HG02798 (cell line): ENCODE data around the gene PAK5.

Experiments used
- ATAC-seq: cut with Tn5 transposase; IDR thresholded peaks from one replicate; pipeline ENCODE4 v1.9.1; 2021; ENCODE audit warnings: mild to moderate bottlenecking; ENCODE audit not compliant: unreplicated experiment, poor library complexity

Gene PAK5

DNA sequence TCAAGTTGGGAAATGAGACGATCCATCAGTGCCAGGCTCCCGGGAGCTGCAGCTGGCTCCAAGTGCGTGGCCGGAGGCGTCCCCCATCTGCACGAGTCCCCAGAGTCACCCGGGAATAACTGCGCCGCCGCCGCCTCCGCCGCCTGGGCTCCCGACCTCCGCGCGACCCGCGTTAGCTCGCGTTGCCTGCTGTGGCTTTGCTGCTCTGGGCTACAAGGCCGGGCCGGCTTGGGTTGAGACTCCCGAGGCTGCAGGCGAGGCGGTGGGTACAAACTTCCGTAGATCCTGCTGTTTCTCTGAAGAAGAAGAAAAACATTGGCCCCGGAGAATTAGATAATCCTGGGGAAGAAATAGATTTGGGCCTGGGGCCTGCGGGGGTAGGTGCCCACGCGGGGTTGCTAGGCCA, 331.9 kb downstream of the PAK5 start:
- no peak for ATAC-seq

DNA sequence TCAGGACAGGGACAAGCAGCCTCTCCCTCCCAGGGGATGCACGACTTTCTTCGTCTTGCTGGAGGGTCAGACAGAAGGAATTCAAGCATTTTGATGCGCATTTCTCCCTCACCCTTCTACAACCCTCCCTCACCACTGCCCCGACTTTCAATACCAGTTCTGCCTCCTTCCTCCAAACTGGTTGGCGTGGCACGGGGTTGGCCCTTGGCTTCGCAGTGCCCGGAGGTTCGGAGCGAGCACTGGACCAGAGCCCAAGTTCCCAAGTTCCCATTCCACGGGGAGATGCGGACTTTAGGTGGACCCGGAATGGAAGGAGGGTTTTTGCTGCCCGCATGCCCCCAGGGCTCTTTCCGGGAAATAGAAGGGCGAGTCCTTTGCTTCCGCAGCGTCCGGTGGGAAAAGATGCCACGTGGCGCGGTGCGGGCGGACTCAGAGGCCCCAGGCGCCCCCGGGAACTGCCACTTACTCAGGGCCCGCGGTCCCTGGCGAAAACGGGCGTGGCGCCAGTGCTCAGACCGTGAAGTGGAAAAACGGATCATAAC, 332.5 kb downstream of the PAK5 start:
- ATAC-seq = no peak

DNA sequence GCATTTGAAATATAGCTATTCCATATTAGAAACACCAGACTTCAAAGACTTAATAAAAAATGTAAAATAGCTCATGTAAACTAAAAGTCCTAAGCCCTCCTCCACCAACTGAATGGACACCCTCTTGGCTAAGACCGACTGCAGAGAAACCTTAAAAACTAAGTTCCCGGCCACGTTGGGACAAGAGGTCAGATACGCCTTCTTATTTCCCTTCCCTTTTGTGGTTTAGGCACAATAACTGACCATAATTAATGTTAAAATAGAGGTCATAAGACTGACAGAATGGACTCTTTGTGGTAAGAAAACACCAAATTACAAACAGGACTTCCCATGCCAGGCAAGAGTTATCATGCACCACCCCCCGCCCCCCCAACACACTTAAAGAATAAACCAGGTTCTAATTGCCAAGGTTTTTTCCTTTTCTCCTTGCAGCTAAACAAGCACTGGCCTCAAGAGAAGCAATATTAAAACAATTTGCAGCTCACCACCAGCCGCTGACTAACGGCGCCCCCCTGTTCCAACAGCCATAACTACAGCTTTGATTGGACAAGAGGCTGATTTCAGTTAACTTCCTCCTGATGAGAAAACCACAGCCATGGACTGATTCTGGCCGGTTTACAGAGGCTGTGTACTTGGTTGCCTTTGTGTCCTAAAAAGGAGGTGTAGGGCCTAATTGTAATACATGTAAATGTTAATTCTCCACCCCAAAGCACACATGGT, 335.2 kb downstream of the PAK5 start:
- no peak for ATAC-seq

DNA sequence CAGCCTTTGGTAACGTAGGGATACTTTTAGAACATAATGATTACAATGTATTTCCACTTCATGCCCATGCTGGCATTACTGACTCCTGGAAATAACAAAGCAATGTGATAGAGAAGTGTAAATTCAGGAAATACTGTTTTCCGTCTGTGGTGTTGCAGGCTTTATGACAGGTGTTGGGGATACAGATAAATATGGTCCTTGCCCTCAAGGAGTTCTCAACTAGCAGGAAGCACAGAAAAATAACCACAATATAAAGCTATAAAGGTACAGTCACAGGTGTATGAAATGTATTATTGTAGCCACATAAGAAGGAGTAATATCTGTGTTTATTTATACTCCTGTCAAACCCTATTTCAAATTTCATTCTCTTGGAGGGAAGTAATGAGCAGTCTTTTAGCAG, 337.4 kb downstream of the PAK5 start:
- no peak for ATAC-seq

DNA sequence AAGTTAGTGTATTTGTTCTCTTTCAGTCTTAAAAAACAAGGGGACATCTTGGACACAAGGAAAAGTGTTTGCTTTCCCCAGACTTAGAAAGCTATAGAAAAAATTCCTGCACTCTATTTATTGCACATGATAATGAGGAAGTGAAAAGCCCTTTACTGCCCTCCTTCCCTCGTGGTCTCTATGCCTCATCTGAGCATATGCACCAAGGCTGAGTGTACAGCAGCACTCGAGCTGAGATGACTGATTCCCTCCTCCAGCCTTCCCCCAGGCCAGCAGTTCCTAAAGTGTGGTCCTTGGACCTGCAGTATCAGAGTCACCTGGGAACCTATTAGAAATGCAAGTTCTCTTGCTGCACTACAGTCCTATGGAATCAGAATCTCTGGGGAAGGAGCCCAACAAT, 338.8 kb downstream of the PAK5 start:
- ATAC-seq = no peak

DNA sequence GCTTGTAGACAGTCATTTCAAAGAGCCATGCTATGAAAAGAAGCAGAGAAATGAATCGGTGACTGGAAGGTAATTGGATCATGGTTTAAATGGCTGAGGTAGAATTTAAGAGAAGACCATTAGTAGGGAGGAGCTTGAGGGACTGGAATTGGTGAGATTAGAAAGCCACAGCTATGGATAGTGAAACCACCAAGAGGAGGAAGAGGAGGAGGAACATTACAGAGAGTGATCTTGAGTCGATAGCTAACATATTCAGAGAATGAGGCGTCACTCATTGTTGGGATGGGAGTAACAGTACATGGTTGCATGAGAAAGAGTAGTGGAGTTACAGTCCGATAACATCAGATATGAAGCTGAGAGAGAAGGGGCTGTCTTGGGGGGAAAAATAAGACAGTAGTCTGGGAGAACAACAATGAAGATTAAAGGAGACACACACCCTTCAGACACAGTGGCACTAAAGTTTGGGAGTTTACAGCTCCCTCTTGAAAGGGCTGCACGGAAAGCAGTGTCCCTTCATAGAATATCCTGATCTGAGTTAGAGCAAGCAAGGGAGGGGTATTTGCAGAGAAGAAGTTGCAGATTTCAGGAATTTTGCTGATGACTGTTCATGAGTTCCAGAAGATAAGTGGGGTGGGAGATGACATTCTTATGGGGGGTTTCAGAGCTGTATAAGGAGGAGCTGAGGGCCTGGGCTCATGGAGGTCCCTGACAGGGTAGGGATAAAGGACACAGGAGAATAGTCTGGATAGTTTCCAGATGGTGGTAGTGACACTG, 339.6 kb downstream of the PAK5 start:
- ATAC-seq = no peak

DNA sequence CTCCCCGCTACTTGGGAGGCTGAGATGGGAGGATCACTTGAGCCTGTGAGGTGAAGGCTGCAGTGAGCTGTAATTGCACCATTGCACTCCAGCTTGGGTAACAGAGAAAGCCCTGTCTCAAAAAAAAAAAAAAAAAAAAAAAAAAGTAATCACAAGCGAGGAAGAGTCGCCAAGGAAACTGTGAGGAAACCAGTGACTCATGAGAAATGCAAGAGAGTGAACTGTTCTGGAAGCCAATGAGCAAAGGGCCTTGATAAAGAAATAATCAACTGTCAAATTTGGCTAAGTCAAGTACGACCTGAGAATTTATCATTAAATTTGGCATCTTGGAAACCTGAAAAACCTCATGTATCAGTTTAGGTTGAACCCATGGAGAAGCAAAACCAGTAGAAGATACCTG, 340.6 kb downstream of the PAK5 start:
- no peak for ATAC-seq

DNA sequence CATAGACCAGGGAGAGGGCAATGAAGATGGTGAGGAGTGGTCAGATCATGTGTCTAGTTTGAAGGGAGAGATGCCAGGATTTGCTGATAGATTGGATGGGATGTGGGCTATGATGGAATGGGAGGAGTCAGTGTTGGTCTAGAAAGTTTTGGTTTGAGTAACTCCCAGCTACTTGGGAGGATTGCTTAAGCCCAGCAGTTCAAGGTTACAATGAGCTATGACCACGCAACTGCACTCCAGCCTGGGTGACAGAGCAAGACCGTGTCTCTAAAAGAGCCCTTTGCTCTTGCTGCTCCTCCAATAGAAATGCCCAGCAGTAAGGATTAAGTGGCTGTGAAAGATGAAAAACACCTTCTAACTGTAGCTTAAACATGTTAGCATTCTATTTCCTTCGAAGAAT, 342.7 kb downstream of the PAK5 start:
- no peak for ATAC-seq

DNA sequence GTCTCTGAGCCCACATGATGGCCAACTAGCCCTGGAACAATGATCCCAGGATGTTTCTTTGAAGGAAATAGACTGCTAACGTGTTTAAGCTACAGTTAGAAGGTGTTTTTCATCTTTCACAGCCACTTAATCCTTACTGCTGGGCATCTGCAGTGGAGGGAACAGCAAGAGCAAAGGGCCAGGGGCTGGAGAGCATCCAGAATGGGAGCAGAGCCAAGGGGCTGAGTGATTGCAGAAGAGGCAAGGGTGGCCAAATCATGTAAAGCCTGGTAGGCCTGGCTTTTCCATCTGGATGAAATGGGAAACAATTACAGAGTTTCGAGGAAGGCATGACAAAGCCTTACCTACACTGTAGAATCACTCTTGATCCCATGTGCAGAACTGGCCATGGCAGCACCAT, 343.2 kb downstream of the PAK5 start:
- ATAC-seq = no peak

DNA sequence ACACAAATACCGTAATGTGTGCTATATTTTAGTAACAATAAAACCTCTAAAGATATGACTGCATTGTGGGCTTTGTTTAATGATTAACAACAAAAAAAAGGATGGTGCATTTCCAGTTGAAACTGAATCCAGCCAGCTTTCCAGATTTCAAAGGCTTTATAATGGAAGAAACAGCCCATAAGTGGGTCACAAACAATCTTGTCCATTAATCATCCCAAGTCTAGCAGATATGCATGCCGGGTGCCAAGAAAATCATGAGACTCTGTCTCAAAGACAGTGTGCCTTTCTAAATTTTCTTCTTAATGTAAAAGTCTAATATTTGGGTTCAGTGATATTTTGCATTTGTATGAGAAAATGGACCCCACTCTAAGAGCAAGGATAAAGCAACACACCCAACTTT, 345.1 kb downstream of the PAK5 start:
- ATAC-seq = no peak

DNA sequence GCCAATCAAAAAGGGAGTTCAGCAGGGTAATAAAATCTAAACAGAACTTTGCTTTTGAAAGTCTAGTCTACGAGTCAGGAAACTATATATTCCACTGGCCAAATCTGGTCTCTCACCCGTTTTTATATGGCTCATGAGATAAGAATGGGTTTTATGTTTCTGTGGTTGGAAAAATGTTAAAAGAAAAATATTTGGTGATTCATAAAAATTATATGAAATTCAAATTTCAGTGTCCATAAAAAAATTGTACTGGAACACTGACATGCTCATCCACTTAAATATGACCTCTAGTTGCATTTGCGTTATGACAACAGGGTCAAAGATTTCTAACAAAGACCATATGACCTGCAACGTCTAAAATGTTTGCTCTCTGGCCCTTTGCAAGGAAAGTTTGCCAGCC, 346.8 kb downstream of the PAK5 start:
- no peak for ATAC-seq

DNA sequence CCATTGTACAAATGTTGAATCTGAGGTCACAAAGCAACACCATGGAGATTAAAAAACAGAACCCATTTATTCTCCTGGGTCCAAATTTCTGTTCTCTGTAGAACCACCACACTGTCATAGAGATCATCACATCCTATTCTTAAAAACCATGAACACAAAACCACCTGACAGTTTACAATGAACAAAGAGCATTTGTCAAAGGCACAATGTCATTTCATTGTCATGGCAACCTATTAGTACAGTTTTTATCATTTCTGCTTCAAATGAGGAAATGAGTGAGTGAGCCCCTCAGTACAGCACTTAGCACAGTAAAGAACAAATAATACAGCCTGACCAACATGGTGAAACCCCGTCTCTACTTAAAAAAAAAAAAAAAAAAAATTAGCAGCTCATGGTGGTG, 347.6 kb downstream of the PAK5 start:
- ATAC-seq = no peak

DNA sequence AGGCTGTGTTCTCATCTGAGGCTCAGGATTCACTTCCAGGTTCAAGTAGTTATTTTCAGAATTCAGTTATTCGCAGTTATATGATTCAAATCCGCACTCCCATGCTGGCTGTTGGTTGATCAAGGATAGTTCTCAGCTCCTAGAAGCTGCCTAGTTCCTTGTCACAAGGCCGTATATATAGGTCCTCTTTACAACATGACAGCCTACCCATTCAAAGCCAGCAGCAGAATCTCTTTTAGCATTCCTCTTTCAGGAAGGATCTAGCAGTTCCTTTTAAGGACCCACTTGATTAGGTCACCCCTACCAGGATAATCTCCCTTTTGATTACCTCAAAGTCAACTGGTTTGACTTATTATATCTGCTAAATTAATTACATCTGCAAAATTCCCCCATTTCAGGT, 348.2 kb downstream of the PAK5 start:
- ATAC-seq = no peak

DNA sequence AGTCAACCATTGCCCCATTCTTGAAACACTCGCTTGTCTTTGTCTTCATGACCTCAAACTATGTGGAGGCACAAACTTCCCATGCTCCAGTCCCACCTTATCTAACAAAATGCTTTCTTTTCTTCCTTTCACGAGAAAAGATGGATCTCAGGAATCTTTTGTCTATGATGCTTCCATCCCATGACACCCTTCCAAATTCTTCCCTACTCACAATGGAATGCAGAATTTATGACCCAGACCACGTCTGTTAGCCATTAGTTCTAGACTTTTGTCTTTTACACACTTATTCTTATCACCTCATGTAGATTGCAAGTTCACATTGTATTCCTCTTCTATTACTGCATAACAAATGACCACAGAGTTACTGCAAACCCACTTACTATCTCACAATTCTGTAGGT, 348.7 kb downstream of the PAK5 start:
- ATAC-seq = no peak

DNA sequence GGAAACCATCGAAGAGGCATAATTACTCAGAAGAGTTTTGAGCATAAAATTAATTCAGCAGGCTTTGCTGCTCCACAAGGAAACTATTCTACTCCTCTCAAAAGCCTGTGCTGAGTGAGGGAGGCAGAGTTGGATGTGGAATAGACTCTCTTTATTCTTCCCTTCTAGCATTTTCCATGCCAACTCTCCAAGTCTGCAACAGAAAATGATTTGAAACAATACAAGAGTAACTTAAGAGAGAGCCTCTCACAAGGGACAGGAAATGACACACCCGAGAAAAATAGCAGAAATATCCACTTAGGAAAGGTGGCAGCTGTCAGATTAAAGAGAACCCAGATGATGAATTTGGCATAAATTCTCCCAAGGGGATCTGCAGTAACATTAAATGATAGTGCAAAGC, 350.8 kb downstream of the PAK5 start:
- ATAC-seq = no peak
